IMR-90 (cell line): ENCODE data around the gene EOLA2.
"Not testable (repeated sequence)": the region's sequence is repeated elsewhere in the genome, so short reads cannot be mapped to it uniquely, and the experiment has no call there.

Experiments used
- BHLHE40 ChIP-seq: fragments of 150-350 bp; IDR thresholded peaks from 2 replicates; pipeline ENCODE4 v1.6.1; 2016; ENCODE audit warnings: mild to moderate bottlenecking, low read depth, low read length
- CTCF ChIP-seq: conservative IDR thresholded peaks from 2 replicates; pipeline ENCODE4 v1.5.1; 2012; ENCODE audit warnings: mild to moderate bottlenecking, low read depth, low read length, improper control_type of control experiment
- NFE2L2 ChIP-seq: fragments of 150-350 bp; IDR thresholded peaks from 2 replicates; pipeline ENCODE4 v1.6.1; 2016; ENCODE audit warnings: low read depth, mild to moderate bottlenecking, low read length
- RAD21 ChIP-seq: IDR thresholded peaks from 2 replicates; pipeline ENCODE4 v1.6.1; 2012; ENCODE audit warnings: low read length, improper control_type of control experiment

- TF ChIP-seq CTCF, BHLHE40, RAD21, NFE2L2: not testable (repeated sequence)
These were observed 7.5 kb upstream of the EOLA2 start for GRCh38 chrX:149945820-149946219.
